ENCODE results near the gene HPDL. TPM values are rescaled to one million over a fixed set of nuclear protein-coding genes. Genes with fewer than 3 reads are reported as not detected.
A peak's percentile ranks its signal among the peaks of the same experiment; 100 is the strongest.

Gene HPDL
- total and polyA plus RNA-seq, 10 of the 15 experiments (the other 5 are each of a cell fraction or from before 2014, with no cell fraction given), result 1.3 to 75.5 (median 31.8) TPM

DNA sequence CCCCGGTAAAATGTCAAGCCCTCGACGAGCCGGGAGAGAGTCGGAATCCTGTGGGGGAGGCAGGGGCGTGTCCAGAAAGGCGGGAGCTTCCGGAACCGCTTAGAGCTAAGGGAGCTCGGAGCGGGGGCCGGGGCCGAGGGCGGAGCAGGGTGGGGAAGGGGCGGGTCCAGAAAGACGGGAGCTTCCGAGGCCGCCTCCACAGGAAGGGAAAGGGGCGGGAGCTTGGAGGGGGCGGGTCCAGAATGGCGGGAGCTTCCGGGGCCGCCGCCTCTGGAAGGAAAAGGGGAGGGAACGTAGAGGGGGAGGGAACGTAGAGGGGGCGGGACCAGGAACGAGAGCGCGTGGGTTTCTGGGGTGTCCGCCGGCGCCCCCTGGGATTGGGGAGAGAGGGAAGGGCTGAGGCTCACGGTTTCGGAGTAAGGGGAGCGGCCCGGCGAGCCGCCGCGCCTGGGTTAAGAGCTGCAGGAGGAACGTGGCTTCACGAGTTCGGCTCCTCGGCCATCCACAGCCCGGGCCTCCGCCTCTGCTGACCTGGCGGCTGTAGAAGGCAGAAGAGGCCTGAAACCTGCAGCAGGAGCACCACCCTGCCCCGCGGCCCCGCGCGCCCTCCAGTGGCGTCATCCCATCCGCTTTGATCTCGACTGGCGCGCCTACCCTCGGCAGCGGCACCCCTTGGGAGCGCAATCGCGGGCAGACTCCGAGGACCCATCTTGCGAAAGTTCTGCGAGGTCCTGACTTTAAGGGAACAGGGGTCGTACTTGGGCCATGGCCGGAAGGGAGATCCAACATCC is 23.0 kb upstream of the HPDL start:
- TSS peak; percentile 98 for BruUV-seq (replicated peaks)
- H3K36me3 ChIP-seq (ENCODE audit: control insufficient read depth in 2 of 2, insufficient read depth in 2 of 2, low read length in 1 of 2), result no peaks in the 10 kb centered on the region
- H4K20me1 ChIP-seq (ENCODE audit: control insufficient read depth, insufficient read depth), result no peaks in the 10 kb centered on the region
- no peaks in the 10 kb centered on the region for H3K27me3 ChIP-seq (replicated peaks in 1 of 2; ENCODE audit: control insufficient read depth in 2 of 2, insufficient read depth in 2 of 2, low read length in 1 of 2)
- intact Hi-C loops (cut with micrococcal nuclease; ENCODE audit: unreplicated experiment), result loop anchor here (1.0 to 5.0 kb wide), 4 partner anchors 23 to 576 kb away; partner anchors contain the start of genes HPDL, MUTYH and TOE1
- CTCF ChIA-PET, result interaction anchor here (0.7 to 10.7 kb wide), 18 partner anchors 8 to 675 kb away, joined by 3 to 252 read pairs (median 4); partner anchors contain the start of genes CCDC163, HECTD3, MMACHC and PLK3
- peak overlapping the region; percentile 87 for H3K4me2 ChIP-seq (ENCODE audit: control insufficient read depth, insufficient read depth)
- peak overlapping the region; percentile 95 for H2AFZ ChIP-seq (ENCODE audit: control insufficient read depth, low read depth, low read length)
- peak; percentile 86 for ATAC-seq
- in situ Hi-C loops (cut with MboI), result loop anchor here (5.0 kb wide), 3 partner anchors 291 to 586 kb away; partner anchors contain the start of genes HECTD3 and UROD
- peak; percentile 84 for DNase-seq (ENCODE audit: low read depth, low spot score)
- H3K79me2 ChIP-seq (ENCODE audit: control insufficient read depth, insufficient read depth, low read length), result peaks cover 7% of the 10 kb centered on the region
- RAD21 ChIA-PET (ENCODE audit: unreplicated experiment), result interaction anchor here (0.6 to 10.1 kb wide), 39 partner anchors 11 to 1326 kb away, joined by 3 to 313 read pairs (median 4); partner anchors contain the start of genes CCDC163, HECTD3, HPDL and MMACHC
- H3K9me3 ChIP-seq (replicated peaks; ENCODE audit: control insufficient read depth, insufficient read depth, low read length), result no peaks in the 10 kb centered on the region
- POLR2A ChIA-PET, result interaction anchor here (0.5 to 6.4 kb wide), 35 partner anchors 11 to 1300 kb away, joined by 3 to 98 read pairs (median 4); partner anchors contain the start of genes BTBD19, CCDC163, HECTD3 and MMACHC
- WGBS (ENCODE audit: insufficient coverage, insufficient replicate concordance, low lambda C conversion rate, missing lambda C conversion rate), result under 1% methylated on average over 42 of the region's 68 CpGs
- peak overlapping the region; percentile 90 for H3K4me3 ChIP-seq
- SMC1A ChIA-PET (ENCODE audit: uncharacterized antibody, unreplicated experiment), result interaction anchor here (0.8 to 9.2 kb wide), 13 partner anchors 20 to 582 kb away, joined by 3 to 284 read pairs (median 4); partner anchors contain the start of genes EIF2B3, HECTD3, MUTYH and PLK3
- peak; percentile 38 for FAIRE-seq
- H3K9ac ChIP-seq (ENCODE audit: control insufficient read depth, insufficient read depth, low read length), result peak overlapping the region; percentile 91
- H3K27ac ChIP-seq (ENCODE audit: control insufficient read depth, insufficient read depth), result peak overlapping the region; percentile 95
- H3K4me1 ChIP-seq (ENCODE audit: control insufficient read depth, insufficient read depth, low read length), result peaks cover 18% of the 10 kb centered on the region
- TF ChIP-seq, protein P1, sequence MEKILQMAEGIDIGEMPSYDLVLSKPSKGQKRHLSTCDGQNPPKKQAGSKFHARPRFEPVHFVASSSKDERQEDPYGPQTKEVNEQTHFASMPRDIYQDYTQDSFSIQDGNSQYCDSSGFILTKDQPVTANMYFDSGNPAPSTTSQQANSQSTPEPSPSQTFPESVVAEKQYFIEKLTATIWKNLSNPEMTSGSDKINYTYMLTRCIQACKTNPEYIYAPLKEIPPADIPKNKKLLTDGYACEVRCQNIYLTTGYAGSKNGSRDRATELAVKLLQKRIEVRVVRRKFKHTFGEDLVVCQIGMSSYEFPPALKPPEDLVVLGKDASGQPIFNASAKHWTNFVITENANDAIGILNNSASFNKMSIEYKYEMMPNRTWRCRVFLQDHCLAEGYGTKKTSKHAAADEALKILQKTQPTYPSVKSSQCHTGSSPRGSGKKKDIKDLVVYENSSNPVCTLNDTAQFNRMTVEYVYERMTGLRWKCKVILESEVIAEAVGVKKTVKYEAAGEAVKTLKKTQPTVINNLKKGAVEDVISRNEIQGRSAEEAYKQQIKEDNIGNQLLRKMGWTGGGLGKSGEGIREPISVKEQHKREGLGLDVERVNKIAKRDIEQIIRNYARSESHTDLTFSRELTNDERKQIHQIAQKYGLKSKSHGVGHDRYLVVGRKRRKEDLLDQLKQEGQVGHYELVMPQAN (conservative IDR thresholded peaks at IDR 0.05), result peak; percentile 74
- TF ChIP-seq NFYA (IDR thresholded peaks at IDR 0.05; ENCODE audit: borderline replicate concordance, low read depth, low read length), result no peak
- TF ChIP-seq, protein P2, sequence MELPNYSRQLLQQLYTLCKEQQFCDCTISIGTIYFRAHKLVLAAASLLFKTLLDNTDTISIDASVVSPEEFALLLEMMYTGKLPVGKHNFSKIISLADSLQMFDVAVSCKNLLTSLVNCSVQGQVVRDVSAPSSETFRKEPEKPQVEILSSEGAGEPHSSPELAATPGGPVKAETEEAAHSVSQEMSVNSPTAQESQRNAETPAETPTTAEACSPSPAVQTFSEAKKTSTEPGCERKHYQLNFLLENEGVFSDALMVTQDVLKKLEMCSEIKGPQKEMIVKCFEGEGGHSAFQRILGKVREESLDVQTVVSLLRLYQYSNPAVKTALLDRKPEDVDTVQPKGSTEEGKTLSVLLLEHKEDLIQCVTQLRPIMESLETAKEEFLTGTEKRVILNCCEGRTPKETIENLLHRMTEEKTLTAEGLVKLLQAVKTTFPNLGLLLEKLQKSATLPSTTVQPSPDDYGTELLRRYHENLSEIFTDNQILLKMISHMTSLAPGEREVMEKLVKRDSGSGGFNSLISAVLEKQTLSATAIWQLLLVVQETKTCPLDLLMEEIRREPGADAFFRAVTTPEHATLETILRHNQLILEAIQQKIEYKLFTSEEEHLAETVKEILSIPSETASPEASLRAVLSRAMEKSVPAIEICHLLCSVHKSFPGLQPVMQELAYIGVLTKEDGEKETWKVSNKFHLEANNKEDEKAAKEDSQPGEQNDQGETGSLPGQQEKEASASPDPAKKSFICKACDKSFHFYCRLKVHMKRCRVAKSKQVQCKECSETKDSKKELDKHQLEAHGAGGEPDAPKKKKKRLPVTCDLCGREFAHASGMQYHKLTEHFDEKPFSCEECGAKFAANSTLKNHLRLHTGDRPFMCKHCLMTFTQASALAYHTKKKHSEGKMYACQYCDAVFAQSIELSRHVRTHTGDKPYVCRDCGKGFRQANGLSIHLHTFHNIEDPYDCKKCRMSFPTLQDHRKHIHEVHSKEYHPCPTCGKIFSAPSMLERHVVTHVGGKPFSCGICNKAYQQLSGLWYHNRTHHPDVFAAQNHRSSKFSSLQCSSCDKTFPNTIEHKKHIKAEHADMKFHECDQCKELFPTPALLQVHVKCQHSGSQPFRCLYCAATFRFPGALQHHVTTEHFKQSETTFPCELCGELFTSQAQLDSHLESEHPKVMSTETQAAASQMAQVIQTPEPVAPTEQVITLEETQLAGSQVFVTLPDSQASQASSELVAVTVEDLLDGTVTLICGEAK (IDR thresholded peaks at IDR 0.05; ENCODE audit: borderline replicate concordance), result peak; percentile 77; the same call in 1 of the 2 replicates
- no peak for TF ChIP-seq HDAC2 (IDR thresholded peaks at IDR 0.05)
- 0 out of 2 replicates have a peak, but pooled peaks have one; percentile 4 for TF ChIP-seq TCF12 (IDR thresholded peaks at IDR 0.05; ENCODE audit: low read depth, low read length)
- TF ChIP-seq CHD4 (IDR thresholded peaks at IDR 0.05), result no peak
- no peak for TF ChIP-seq E2F8 (IDR thresholded peaks at IDR 0.05; ENCODE audit: low read depth, partially characterized antibody)
- no peak for TF ChIP-seq BMI1 (IDR thresholded peaks at IDR 0.05; ENCODE audit: borderline replicate concordance)
- TF ChIP-seq NRF1 (conservative IDR thresholded peaks at IDR 0.05; ENCODE audit: low read depth, low read length), result no peak
- TF ChIP-seq ZNF24 (IDR thresholded peaks at IDR 0.05), result no peak; the same call in 1 of the 2 replicates
- TF ChIP-seq NFIC (IDR thresholded peaks at IDR 0.05; ENCODE audit: low read depth, low read length), result no peak
- TF ChIP-seq SPI1 (IDR thresholded peaks at IDR 0.05; ENCODE audit: borderline replicate concordance, insufficient read depth, low read depth, low read length), result no peak
